Bronchial epithelial cell (primary cell): ENCODE measurements around the gene IL20RB. TPM values are rescaled to one million over a fixed set of nuclear protein-coding genes. Genes with fewer than 3 reads are reported as not detected.

ENCODE experiments used
- DNase-seq: peaks from one replicate; pipeline ENCODE4 v3.0.0-alpha.2; 2010; ENCODE audit warnings: low read depth
- FAIRE-seq: peaks from 2 replicates; lab custom pipeline; 2011; peaks lifted over from hg19 to GRCh38; lab: Jason Lieb, UNC
- H3K27me3 ChIP-seq: 2 replicates; pipeline ENCODE4 v1.5.1; 2011; ENCODE audit warnings: low read length; ENCODE audit not compliant: control insufficient read depth, insufficient read depth
- H3K36me3 ChIP-seq: 2 replicates; pipeline ENCODE4 v1.5.1; 2011; ENCODE audit warnings: low read length; ENCODE audit not compliant: control insufficient read depth, insufficient read depth
- H3K4me3 ChIP-seq: 2 replicates; pipeline ENCODE4 v1.5.1; 2011; ENCODE audit warnings: mild to moderate bottlenecking, low read depth, low read length, control low read depth
- total RNA-seq: library from RNA; depleted of rRNA; stranded (reverse); fragments of >200 nt; gene quantifications from 2 replicates; pipeline ENCODE4 v1.2.1, GENCODE V29; 2014
- TF ChIP-seq, protein P1 (sequence below): IDR thresholded peaks from 2 replicates; pipeline ENCODE4 v1.5.1; 2011; ENCODE audit warnings: mild to moderate bottlenecking, moderate library complexity, low read length, control low read depth, inconsistent platforms; ENCODE audit not compliant: insufficient read depth, severe bottlenecking

IL20RB gene
- total RNA-seq, 1 donor from 2014 or later = 150 TPM

DNA sequence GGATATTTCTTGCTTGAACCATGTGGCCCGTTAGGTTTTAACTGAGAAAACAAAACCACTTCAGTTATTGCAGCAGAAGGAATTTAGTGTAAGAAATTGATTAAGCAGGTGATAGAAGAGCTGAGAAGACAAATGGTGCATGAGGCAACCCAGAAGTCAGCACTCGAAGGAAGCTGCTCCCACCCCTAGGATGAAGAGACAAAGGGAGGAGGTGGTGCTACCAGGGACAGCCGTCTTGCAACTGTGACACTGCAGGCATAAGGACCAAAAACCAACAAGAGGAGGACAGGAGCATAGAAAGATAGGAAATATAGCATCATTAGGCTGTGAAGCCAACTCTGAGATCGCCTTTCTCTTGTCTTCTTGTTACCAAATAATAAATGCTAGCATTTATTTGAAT, 89.0 kb downstream of the IL20RB start:
- Histone ChIP-seq H3K27me3 (no peaks in the 10 kb centered on the region), H3K36me3 (peaks cover 6% of the 10 kb centered on the region), H3K4me3 (no peak overlapping the region)
- FAIRE-seq (no peak), DNase-seq (no peak)
- TF ChIP-seq, protein P1, sequence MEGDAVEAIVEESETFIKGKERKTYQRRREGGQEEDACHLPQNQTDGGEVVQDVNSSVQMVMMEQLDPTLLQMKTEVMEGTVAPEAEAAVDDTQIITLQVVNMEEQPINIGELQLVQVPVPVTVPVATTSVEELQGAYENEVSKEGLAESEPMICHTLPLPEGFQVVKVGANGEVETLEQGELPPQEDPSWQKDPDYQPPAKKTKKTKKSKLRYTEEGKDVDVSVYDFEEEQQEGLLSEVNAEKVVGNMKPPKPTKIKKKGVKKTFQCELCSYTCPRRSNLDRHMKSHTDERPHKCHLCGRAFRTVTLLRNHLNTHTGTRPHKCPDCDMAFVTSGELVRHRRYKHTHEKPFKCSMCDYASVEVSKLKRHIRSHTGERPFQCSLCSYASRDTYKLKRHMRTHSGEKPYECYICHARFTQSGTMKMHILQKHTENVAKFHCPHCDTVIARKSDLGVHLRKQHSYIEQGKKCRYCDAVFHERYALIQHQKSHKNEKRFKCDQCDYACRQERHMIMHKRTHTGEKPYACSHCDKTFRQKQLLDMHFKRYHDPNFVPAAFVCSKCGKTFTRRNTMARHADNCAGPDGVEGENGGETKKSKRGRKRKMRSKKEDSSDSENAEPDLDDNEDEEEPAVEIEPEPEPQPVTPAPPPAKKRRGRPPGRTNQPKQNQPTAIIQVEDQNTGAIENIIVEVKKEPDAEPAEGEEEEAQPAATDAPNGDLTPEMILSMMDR = no peak

DNA sequence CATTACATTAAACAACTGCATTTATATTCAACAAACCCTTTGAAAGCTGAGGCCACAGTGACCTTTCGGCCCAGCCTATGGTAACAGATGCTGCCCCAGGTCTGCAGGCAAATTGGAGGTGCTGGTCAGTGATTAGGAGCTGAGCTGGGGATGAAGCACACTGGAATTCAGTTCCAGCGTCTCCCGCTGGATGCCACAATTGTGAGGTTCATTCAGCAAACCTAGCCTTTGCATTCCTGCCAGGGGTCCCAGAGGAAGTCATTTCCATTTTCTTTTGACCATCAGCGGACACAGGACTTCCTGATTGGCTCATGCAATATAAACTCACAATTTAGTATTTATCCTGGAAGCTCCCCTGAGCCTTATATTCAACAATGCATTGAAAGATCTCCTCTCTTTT, 89.5 kb downstream of the IL20RB start:
- DNase-seq = no peak
- H3K36me3 ChIP-seq = peaks cover 6% of the 10 kb centered on the region
- H3K27me3 ChIP-seq = no peaks in the 10 kb centered on the region
- TF ChIP-seq, protein P1 = no peak
- no peak overlapping the region for H3K4me3 ChIP-seq
- no peak for FAIRE-seq

DNA sequence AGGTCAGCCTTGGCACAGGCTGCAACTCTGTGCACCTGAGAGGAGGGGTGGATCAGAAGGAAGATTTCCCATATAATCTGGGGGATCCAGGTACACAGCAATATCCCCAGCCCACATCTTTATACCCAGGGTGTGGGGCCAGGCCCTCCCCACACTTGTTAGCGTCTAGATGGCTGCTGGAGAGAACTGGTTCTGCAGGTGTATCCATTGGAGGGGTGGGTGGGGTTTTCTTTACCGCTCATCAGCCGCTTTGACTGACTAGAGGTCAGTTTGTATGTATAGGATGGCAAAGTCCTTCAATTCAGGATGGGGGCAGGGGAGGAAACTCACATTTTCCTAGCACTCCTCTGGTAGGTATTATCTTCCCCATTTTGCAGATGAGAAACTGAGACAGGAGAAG, 92.5 kb downstream of the IL20RB start:
- DNase-seq (no peak), FAIRE-seq (peak; percentile 23)
- Histone ChIP-seq H3K27me3 (no peaks in the 10 kb centered on the region), H3K4me3 (no peak overlapping the region), H3K36me3 (peaks cover 4% of the 10 kb centered on the region)
- TF ChIP-seq, protein P1 = no peak

DNA sequence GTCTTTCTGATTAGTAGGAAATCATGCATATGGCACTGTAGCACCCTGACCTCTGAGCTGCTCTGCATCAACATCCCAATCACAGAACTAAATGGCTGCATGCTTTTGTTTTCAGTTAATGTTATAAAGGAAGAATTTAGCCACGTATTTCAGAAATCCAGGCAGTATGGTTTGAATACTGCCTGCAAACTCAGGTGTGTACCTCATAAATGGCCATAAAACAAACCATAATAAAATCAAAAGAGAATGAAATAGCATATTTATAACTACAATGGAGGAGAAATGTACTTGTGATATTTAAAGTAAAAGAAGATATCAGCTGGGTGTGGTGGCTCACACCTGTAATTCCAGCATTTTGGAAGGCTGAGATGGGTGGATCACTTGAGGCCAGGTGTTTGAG, 94.5 kb downstream of the IL20RB start:
- DNase-seq (no peak), FAIRE-seq (no peak)
- TF ChIP-seq, protein P1 = no peak
- Histone ChIP-seq H3K4me3 (no peak overlapping the region), H3K36me3 (peaks cover 2% of the 10 kb centered on the region), H3K27me3 (no peaks in the 10 kb centered on the region)

Other genes starting within 250 kb of the IL20RB start
- 20.9 and 26.3 TPM in 2 replicates for gene STAG1, start 205.6 kb upstream of the IL20RB start, total RNA-seq
- 2.1 and 2.9 TPM in 2 replicates for gene SLC35G2, start 138.9 kb upstream of the IL20RB start, total RNA-seq
- gene NCK1, start 95.8 kb upstream of the IL20RB start, total RNA-seq = 74.4 and 81.6 TPM in 2 replicates